ENCODE measurements around the gene OR52N2. TPM values are rescaled to one million over a fixed set of nuclear protein-coding genes. Genes with fewer than 3 reads are reported as not detected.
A peak's percentile ranks its signal among the peaks of the same experiment; 100 is the strongest.

Gene OR52N2
- total RNA-seq = not detected in 2 replicates
- long read RNA-seq = 0 reads

GRCh38 chr11:5808500-5809121 lies at the start of gene OR52N2:
OR52N2 (plus strand) TSS chr11:5808924; CDS start chr11:5820336, 11,412 bp downstream.
- H3K36me3 Mint-ChIP-seq (ENCODE audit: unreplicated experiment) = no peaks in the 10 kb centered on the region
- no peak within 1 kb of the TSS for H3K27ac Mint-ChIP-seq (ENCODE audit: unreplicated experiment)
- no peaks in the 10 kb centered on the region for H3K9me3 Mint-ChIP-seq (ENCODE audit: unreplicated experiment)
- no peak for DNase-seq (ENCODE audit: extremely low spot score, unreplicated experiment)
- peaks cover 50% of the 10 kb centered on the region for H3K27me3 Mint-ChIP-seq (ENCODE audit: unreplicated experiment)
- peak; percentile 92 for TF ChIP-seq CTCF (IDR thresholded peaks at IDR 0.05)
- peak within 1 kb of the TSS; percentile 73 for H3K4me3 Mint-ChIP-seq (ENCODE audit: unreplicated experiment)
- peaks cover 6% of the 10 kb centered on the region for H3K4me1 Mint-ChIP-seq (ENCODE audit: unreplicated experiment)

- DNase-seq (ENCODE audit: extremely low spot score, unreplicated experiment) = no peak
- no peaks in the 10 kb centered on the region for H3K36me3 Mint-ChIP-seq (ENCODE audit: unreplicated experiment)
- no peak overlapping the region for H3K27ac Mint-ChIP-seq (ENCODE audit: unreplicated experiment)
- no peak overlapping the region for H3K4me3 Mint-ChIP-seq (ENCODE audit: unreplicated experiment)
- H3K27me3 Mint-ChIP-seq (ENCODE audit: unreplicated experiment) = peaks cover 7% of the 10 kb centered on the region
- TF ChIP-seq CTCF (IDR thresholded peaks at IDR 0.05) = no peak
- H3K9me3 Mint-ChIP-seq (ENCODE audit: unreplicated experiment) = no peaks in the 10 kb centered on the region
- H3K4me1 Mint-ChIP-seq (ENCODE audit: unreplicated experiment) = no peaks in the 10 kb centered on the region
Observed at GRCh38 chr11:5767056-5767455, 41.7 kb upstream of the OR52N2 start.

GRCh38 chr11:5783255-5783654 lies 25.5 kb upstream of the OR52N2 start, which contains the start of gene OR52N5:
OR52N5 (minus strand) TSS chr11:5783355; CDS start chr11:5778634, 4,721 bp downstream.
- no peaks in the 10 kb centered on the region for H3K4me1 Mint-ChIP-seq (ENCODE audit: unreplicated experiment)
- DNase-seq (ENCODE audit: extremely low spot score, unreplicated experiment) = no peak
- H3K9me3 Mint-ChIP-seq (ENCODE audit: unreplicated experiment) = no peaks in the 10 kb centered on the region
- H3K27me3 Mint-ChIP-seq (ENCODE audit: unreplicated experiment) = peaks cover 7% of the 10 kb centered on the region
- no peak within 1 kb of the TSS for H3K27ac Mint-ChIP-seq (ENCODE audit: unreplicated experiment)
- no peak for TF ChIP-seq CTCF (IDR thresholded peaks at IDR 0.05)
- no peak within 1 kb of the TSS for H3K4me3 Mint-ChIP-seq (ENCODE audit: unreplicated experiment)
- H3K36me3 Mint-ChIP-seq (ENCODE audit: unreplicated experiment) = no peaks in the 10 kb centered on the region

- H3K36me3 Mint-ChIP-seq (ENCODE audit: unreplicated experiment) = no peaks in the 10 kb centered on the region
- H3K27me3 Mint-ChIP-seq (ENCODE audit: unreplicated experiment) = peaks cover 19% of the 10 kb centered on the region
- no peaks in the 10 kb centered on the region for H3K9me3 Mint-ChIP-seq (ENCODE audit: unreplicated experiment)
- TF ChIP-seq CTCF (IDR thresholded peaks at IDR 0.05) = no peak
- no peak within 1 kb of the TSS for H3K4me3 Mint-ChIP-seq (ENCODE audit: unreplicated experiment)
- H3K4me1 Mint-ChIP-seq (ENCODE audit: unreplicated experiment) = no peaks in the 10 kb centered on the region
- DNase-seq (ENCODE audit: extremely low spot score, unreplicated experiment) = no peak
- H3K27ac Mint-ChIP-seq (ENCODE audit: unreplicated experiment) = no peak within 1 kb of the TSS
Observed at GRCh38 chr11:5791165-5791564, 17.6 kb upstream of the OR52N2 start, which contains the start of gene OR52N1. OR52N1 (minus strand) TSS chr11:5791265; CDS start chr11:5788816, 2,449 bp downstream.

- H3K9me3 Mint-ChIP-seq (ENCODE audit: unreplicated experiment) = no peaks in the 10 kb centered on the region
- no peak overlapping the region for H3K27ac Mint-ChIP-seq (ENCODE audit: unreplicated experiment)
- no peaks in the 10 kb centered on the region for H3K4me1 Mint-ChIP-seq (ENCODE audit: unreplicated experiment)
- no peak for DNase-seq (ENCODE audit: extremely low spot score, unreplicated experiment)
- no peak overlapping the region for H3K4me3 Mint-ChIP-seq (ENCODE audit: unreplicated experiment)
- TF ChIP-seq CTCF (IDR thresholded peaks at IDR 0.05) = no peak
- H3K36me3 Mint-ChIP-seq (ENCODE audit: unreplicated experiment) = no peaks in the 10 kb centered on the region
- peaks cover 37% of the 10 kb centered on the region for H3K27me3 Mint-ChIP-seq (ENCODE audit: unreplicated experiment)
Observed at GRCh38 chr11:5796541-5796940, 12.2 kb upstream of the OR52N2 start.
